Karpas-422 (cell line): Measurements from ENCODE around the gene CST3. TPM values are rescaled to one million over a fixed set of nuclear protein-coding genes. Genes with fewer than 3 reads are reported as not detected.

Source experiments
- DNase-seq: peaks from one replicate; pipeline ENCODE4 v3.0.0-alpha.2; 2015
- H2AFZ ChIP-seq: fragments of 200-600 bp; sonication (generic); 2 replicates; pipeline ENCODE4 v1.6.1; 2014; ENCODE audit warnings: antibody characterized with exemption, low read length, mixed read lengths
- H3K27ac ChIP-seq: fragments of 200-600 bp; sonication (generic); 2 replicates; pipeline ENCODE4 v1.5.1; 2014; ENCODE audit warnings: mild to moderate bottlenecking, low read length, moderate library complexity
- H3K27me3 ChIP-seq: fragments of 200-600 bp; sonication (generic); 2 replicates; pipeline ENCODE4 v1.6.1; 2014; ENCODE audit warnings: low read length, mixed read lengths
- H3K36me3 ChIP-seq: fragments of 200-600 bp; sonication (generic); 2 replicates; pipeline ENCODE4 v1.6.1; 2014; ENCODE audit warnings: low read length, mixed read lengths; ENCODE audit not compliant: insufficient read depth
- H3K4me1 ChIP-seq: fragments of 200-600 bp; sonication (generic); 2 replicates; pipeline ENCODE4 v1.6.1; 2014; ENCODE audit warnings: mild to moderate bottlenecking, low read length, mixed read lengths
- H3K4me2 ChIP-seq: fragments of 200-600 bp; sonication (generic); 2 replicates; pipeline ENCODE4 v1.6.1; 2014; ENCODE audit warnings: low read length, low read depth, mild to moderate bottlenecking; ENCODE audit not compliant: poor library complexity, severe bottlenecking
- H3K4me3 ChIP-seq: fragments of 200-600 bp; sonication (generic); 2 replicates; pipeline ENCODE4 v1.5.1; 2014; ENCODE audit warnings: mild to moderate bottlenecking, antibody characterized with exemption, low read length, mixed read lengths
- H3K79me2 ChIP-seq: fragments of 200-600 bp; sonication (generic); 2 replicates; pipeline ENCODE4 v1.6.1; 2014; ENCODE audit warnings: mild to moderate bottlenecking, low read length, mixed read lengths
- H3K9ac ChIP-seq: fragments of 200-600 bp; sonication (generic); 2 replicates; pipeline ENCODE4 v1.6.0; 2014; ENCODE audit warnings: low read length
- H3K9me2 ChIP-seq: fragments of 200-600 bp; sonication (generic), shearing (Covaris generic); replicated peaks from 2 replicates; pipeline ENCODE4 v1.6.0; 2014; ENCODE audit warnings: mild to moderate bottlenecking, low read length, moderate library complexity; ENCODE audit not compliant: insufficient read depth
- H3K9me3 ChIP-seq: fragments of 300-700, 200-600 bp; sonication (generic); 2 replicates; pipeline ENCODE4 v1.6.1; 2014; ENCODE audit warnings: low read length, mixed read lengths
- H4K20me1 ChIP-seq: fragments of 200-600 bp; sonication (generic); 2 replicates; pipeline ENCODE4 v1.6.1; 2014; ENCODE audit warnings: mild to moderate bottlenecking, antibody characterized with exemption, low read length, low read depth; ENCODE audit not compliant: insufficient read depth
- total RNA-seq: library from RNA; depleted of rRNA; stranded (reverse); fragments of >200 nt; shearing (Covaris generic); gene quantifications from 2 replicates; pipeline ENCODE4 v1.2.3, GENCODE V29; 2014; ENCODE audit warnings: low replicate concordance

CST3 gene
- total RNA-seq, 1 experiment from 2014 or later = not detected

- DNase-seq = no peak
- no peak overlapping the region for H3K9ac ChIP-seq
- H3K27me3 ChIP-seq = no peaks in the 10 kb centered on the region
- no peaks in the 10 kb centered on the region for H3K79me2 ChIP-seq
- H3K4me1 ChIP-seq = peaks cover 18% of the 10 kb centered on the region
- H2AFZ ChIP-seq = no peak overlapping the region
- H3K4me3 ChIP-seq = no peak overlapping the region
- no peaks in the 10 kb centered on the region for H3K9me2 ChIP-seq
- no peaks in the 10 kb centered on the region for H4K20me1 ChIP-seq
- H3K4me2 ChIP-seq = peak overlapping the region; percentile 24
- no peaks in the 10 kb centered on the region for H3K9me3 ChIP-seq
- H3K27ac ChIP-seq = no peak overlapping the region
- no peaks in the 10 kb centered on the region for H3K36me3 ChIP-seq
Measured at GRCh38 chr20:23588434-23589403, 49.0 kb downstream of the CST3 start.

GRCh38 chr20:23587631-23588030, 50.1 kb downstream of the CST3 start:
- Histone ChIP-seq H2AFZ (no peak overlapping the region), H3K36me3 (no peaks in the 10 kb centered on the region), H3K4me1 (peaks cover 18% of the 10 kb centered on the region), H3K4me2 (no peak overlapping the region), H3K27ac (no peak overlapping the region), H3K4me3 (no peak overlapping the region), H3K9ac (no peak overlapping the region), H3K9me3 (no peaks in the 10 kb centered on the region), H3K27me3 (no peaks in the 10 kb centered on the region), H3K9me2 (no peaks in the 10 kb centered on the region), H4K20me1 (no peaks in the 10 kb centered on the region), H3K79me2 (no peaks in the 10 kb centered on the region)
- no peak for DNase-seq

- Histone ChIP-seq H3K9me2 (no peaks in the 10 kb centered on the region), H3K9me3 (no peaks in the 10 kb centered on the region), H3K4me2 (no peak overlapping the region), H3K4me3 (no peak overlapping the region), H3K36me3 (no peaks in the 10 kb centered on the region), H3K4me1 (peaks cover 18% of the 10 kb centered on the region), H4K20me1 (no peaks in the 10 kb centered on the region), H3K27me3 (no peaks in the 10 kb centered on the region), H3K9ac (no peak overlapping the region), H2AFZ (no peak overlapping the region), H3K27ac (no peak overlapping the region), H3K79me2 (no peaks in the 10 kb centered on the region)
- DNase-seq = no peak
Measured at GRCh38 chr20:23586735-23587525, 50.8 kb downstream of the CST3 start.

DNA sequence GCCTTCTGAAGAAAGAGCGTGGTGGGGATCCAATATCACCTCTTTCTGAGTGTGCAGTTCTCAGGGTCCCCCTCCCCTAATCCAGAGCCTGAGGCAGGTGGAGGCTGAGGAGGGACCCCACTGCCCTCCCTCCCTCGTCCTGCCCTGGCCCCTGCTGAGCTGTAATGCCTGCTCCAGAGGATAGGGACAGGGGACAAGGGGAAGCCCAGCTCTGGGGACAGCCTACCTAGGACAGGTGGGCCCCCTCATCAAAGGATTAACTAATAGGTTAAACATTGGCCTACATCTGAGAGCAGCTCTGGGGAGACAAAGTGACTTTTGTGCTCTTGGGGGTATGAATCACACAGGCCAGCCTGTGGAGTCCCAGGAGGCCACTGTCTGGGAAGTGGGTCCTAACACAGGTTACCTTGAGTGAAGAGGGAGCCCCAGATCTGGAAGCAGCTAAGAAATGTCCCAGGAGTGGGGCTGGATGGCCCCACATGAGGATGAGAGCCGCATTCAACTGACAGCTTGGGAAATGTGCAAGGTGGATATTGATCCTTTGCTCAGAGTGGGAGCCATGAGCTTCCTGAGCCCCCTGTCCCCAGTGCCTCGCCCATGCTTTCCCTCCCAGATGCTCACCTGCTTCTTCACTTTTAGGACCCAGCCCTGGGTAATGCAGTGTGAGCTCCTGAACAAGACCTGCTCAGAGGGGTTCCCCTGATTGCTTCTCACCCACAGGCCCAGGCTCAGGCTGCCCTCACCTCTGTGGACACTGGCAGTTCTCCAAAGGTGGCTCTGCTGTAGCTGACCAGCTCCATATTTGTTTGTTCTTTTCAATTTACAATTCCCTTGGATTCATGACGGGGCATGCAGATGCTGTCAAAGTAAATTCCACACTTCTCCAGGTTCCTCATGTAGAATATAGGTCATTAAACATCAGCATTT, 51.7 kb downstream of the CST3 start:
- Histone ChIP-seq H3K9ac (no peak overlapping the region), H3K27me3 (no peaks in the 10 kb centered on the region), H3K27ac (no peak overlapping the region), H3K4me3 (no peak overlapping the region), H3K36me3 (no peaks in the 10 kb centered on the region), H3K9me3 (no peaks in the 10 kb centered on the region), H3K4me2 (no peak overlapping the region), H3K4me1 (peaks cover 18% of the 10 kb centered on the region), H4K20me1 (no peaks in the 10 kb centered on the region), H3K9me2 (no peaks in the 10 kb centered on the region), H2AFZ (no peak overlapping the region), H3K79me2 (no peaks in the 10 kb centered on the region)
- no peak for DNase-seq

- H3K79me2 ChIP-seq = no peaks in the 10 kb centered on the region
- H3K27me3 ChIP-seq = no peaks in the 10 kb centered on the region
- no peak overlapping the region for H3K4me3 ChIP-seq
- no peak for DNase-seq
- H3K9me2 ChIP-seq = no peaks in the 10 kb centered on the region
- H3K4me2 ChIP-seq = no peak overlapping the region
- no peaks in the 10 kb centered on the region for H3K9me3 ChIP-seq
- no peaks in the 10 kb centered on the region for H3K36me3 ChIP-seq
- no peaks in the 10 kb centered on the region for H4K20me1 ChIP-seq
- H3K27ac ChIP-seq = no peak overlapping the region
- H3K9ac ChIP-seq = no peak overlapping the region
- H3K4me1 ChIP-seq = peaks cover 18% of the 10 kb centered on the region
- H2AFZ ChIP-seq = no peak overlapping the region
Measured at GRCh38 chr20:23585449-23585807, 52.3 kb downstream of the CST3 start.

DNA sequence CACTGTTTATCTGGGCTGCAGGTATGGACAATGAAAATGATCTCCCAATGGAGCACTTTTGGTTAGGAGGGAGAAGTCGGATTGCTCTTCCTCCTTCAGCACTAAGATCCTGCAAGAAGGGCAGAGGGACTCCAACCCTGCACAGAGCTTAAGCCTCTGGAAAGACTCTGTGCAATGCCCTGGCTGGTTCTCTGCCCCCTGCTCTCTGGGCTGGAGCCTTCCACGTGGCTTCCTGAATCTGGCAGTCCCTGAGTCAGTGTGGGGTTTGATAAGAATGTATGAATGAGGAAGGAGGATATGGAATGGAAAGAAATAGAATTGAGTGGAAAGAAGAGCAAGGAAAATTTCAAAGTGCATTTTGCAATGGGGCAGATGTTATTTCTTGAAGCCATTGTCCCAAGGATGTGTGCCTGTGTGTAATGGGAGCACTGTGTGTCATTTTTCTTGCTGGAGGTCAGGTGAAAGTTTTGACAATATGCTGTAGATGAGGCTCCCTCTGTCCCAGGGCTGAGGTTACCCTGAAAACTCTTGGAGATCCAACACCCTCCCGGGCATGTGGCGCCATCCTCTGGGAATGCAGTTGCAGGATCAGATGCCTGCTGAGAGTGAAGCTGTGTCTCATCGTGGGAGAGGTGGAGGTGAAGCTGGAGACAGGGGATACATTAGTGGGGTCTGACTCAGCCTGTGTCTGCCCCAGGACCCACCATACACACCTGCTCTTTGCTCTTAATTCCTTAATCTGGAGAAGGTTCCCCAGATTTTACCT, 53.1 kb downstream of the CST3 start:
- no peak overlapping the region for H3K27ac ChIP-seq
- no peak overlapping the region for H2AFZ ChIP-seq
- H3K9me3 ChIP-seq = no peaks in the 10 kb centered on the region
- no peak overlapping the region for H3K4me3 ChIP-seq
- no peaks in the 10 kb centered on the region for H3K79me2 ChIP-seq
- no peaks in the 10 kb centered on the region for H3K36me3 ChIP-seq
- H3K9ac ChIP-seq = no peak overlapping the region
- H3K4me2 ChIP-seq = no peak overlapping the region
- no peak for DNase-seq
- no peaks in the 10 kb centered on the region for H3K27me3 ChIP-seq
- peaks cover 18% of the 10 kb centered on the region for H3K4me1 ChIP-seq
- no peaks in the 10 kb centered on the region for H4K20me1 ChIP-seq
- no peaks in the 10 kb centered on the region for H3K9me2 ChIP-seq
